HEK293T (cell line): ENCODE measurements around the gene UBN1.

Experiments
- CTCF ChIA-PET: fragments of 350-600 bp; formaldehyde crosslinking; extraction: SDS; loops from one replicate; lab custom pipeline; 2021; ENCODE audit warnings: antibody characterized with exemption, inconsistent platforms; lab: Yijun Ruan, JAX
- POLR2A ChIA-PET: fragments of 350-600 bp; formaldehyde crosslinking; extraction: SDS; loops from one replicate; lab custom pipeline; 2020; ENCODE audit warnings: antibody characterized with exemption, inconsistent platforms; lab: Yijun Ruan, JAX
- DNase-seq: peaks from one replicate; pipeline ENCODE4 v3.0.0; 2012; ENCODE audit warnings: mixed read lengths; ENCODE audit errors: extremely low spot score
- ARNT ChIP-seq: fragments of 450-650 bp; IDR thresholded peaks from 2 replicates; pipeline ENCODE4 v1.6.1; 2017; ENCODE audit warnings: mild to moderate bottlenecking
- BHLHE40 ChIP-seq: fragments of 450-650 bp; IDR thresholded peaks from 2 replicates; pipeline ENCODE4 v1.6.1; 2016; ENCODE audit warnings: mild to moderate bottlenecking, moderate library complexity, borderline replicate concordance
- CTBP1 ChIP-seq: fragments of 450-650 bp; IDR thresholded peaks from 2 replicates; pipeline ENCODE4 v1.6.1; 2016; ENCODE audit warnings: borderline replicate concordance
- ELF4 ChIP-seq: fragments of 450-650 bp; IDR thresholded peaks from 2 replicates; pipeline ENCODE4 v1.6.1; 2017; ENCODE audit warnings: antibody characterized with exemption
- FOXA1 ChIP-seq: fragments of 450-650 bp; IDR thresholded peaks from 2 replicates; pipeline ENCODE4 v1.6.1; 2016; ENCODE audit warnings: mild to moderate bottlenecking
- FOXK2 ChIP-seq: fragments of 450-650 bp; IDR thresholded peaks from 2 replicates; pipeline ENCODE4 v1.6.1; 2016; ENCODE audit warnings: mild to moderate bottlenecking
- FOXM1 ChIP-seq: fragments of 450-650 bp; IDR thresholded peaks from 2 replicates; pipeline ENCODE4 v1.6.1; 2017; ENCODE audit warnings: mild to moderate bottlenecking, borderline replicate concordance
- HDGF ChIP-seq: fragments of 450-650 bp; IDR thresholded peaks from 2 replicates; pipeline ENCODE4 v1.6.1; 2017; ENCODE audit warnings: antibody characterized with exemption, borderline replicate concordance
- L3MBTL2 ChIP-seq: fragments of 450-650 bp; conservative IDR thresholded peaks from 2 replicates; pipeline ENCODE4 v1.6.1; 2016; ENCODE audit warnings: mild to moderate bottlenecking
- LEF1 ChIP-seq: fragments of 450-650 bp; IDR thresholded peaks from 2 replicates; pipeline ENCODE4 v1.6.1; 2017; ENCODE audit warnings: mild to moderate bottlenecking, borderline replicate concordance
- NFRKB ChIP-seq: fragments of 450-650 bp; IDR thresholded peaks from 2 replicates; pipeline ENCODE4 v1.6.1; 2016; ENCODE audit warnings: mild to moderate bottlenecking, moderate library complexity
- PKNOX1 ChIP-seq: fragments of 450-650 bp; IDR thresholded peaks from 2 replicates; pipeline ENCODE4 v1.6.1; 2016
- SP1 ChIP-seq: fragments of 450-650 bp; IDR thresholded peaks from 2 replicates; pipeline ENCODE4 v1.6.1; 2017
- SUZ12 ChIP-seq: fragments of 450-650 bp; IDR thresholded peaks from 2 replicates; pipeline ENCODE4 v1.6.1; 2016; ENCODE audit warnings: mild to moderate bottlenecking
- TARDBP ChIP-seq: fragments of 450-650 bp; IDR thresholded peaks from 2 replicates; pipeline ENCODE4 v1.6.1; 2016
- ZNF384 ChIP-seq: fragments of 450-650 bp; IDR thresholded peaks from 2 replicates; pipeline ENCODE4 v1.6.1; 2016

Gene UBN1, protein sequence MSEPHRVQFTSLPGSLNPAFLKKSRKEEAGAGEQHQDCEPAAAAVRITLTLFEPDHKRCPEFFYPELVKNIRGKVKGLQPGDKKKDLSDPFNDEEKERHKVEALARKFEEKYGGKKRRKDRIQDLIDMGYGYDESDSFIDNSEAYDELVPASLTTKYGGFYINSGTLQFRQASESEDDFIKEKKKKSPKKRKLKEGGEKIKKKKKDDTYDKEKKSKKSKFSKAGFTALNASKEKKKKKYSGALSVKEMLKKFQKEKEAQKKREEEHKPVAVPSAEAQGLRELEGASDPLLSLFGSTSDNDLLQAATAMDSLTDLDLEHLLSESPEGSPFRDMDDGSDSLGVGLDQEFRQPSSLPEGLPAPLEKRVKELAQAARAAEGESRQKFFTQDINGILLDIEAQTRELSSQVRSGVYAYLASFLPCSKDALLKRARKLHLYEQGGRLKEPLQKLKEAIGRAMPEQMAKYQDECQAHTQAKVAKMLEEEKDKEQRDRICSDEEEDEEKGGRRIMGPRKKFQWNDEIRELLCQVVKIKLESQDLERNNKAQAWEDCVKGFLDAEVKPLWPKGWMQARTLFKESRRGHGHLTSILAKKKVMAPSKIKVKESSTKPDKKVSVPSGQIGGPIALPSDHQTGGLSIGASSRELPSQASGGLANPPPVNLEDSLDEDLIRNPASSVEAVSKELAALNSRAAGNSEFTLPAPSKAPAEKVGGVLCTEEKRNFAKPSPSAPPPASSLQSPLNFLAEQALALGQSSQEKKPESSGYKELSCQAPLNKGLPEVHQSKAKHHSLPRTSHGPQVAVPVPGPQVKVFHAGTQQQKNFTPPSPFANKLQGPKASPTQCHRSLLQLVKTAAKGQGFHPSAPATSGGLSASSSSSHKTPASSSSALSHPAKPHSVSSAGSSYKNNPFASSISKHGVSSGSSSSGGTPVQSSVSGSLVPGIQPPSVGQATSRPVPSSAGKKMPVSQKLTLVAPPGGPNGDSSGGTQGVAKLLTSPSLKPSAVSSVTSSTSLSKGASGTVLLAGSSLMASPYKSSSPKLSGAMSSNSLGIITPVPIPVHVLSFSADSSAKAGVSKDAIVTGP (N-terminal part only)

DNA sequence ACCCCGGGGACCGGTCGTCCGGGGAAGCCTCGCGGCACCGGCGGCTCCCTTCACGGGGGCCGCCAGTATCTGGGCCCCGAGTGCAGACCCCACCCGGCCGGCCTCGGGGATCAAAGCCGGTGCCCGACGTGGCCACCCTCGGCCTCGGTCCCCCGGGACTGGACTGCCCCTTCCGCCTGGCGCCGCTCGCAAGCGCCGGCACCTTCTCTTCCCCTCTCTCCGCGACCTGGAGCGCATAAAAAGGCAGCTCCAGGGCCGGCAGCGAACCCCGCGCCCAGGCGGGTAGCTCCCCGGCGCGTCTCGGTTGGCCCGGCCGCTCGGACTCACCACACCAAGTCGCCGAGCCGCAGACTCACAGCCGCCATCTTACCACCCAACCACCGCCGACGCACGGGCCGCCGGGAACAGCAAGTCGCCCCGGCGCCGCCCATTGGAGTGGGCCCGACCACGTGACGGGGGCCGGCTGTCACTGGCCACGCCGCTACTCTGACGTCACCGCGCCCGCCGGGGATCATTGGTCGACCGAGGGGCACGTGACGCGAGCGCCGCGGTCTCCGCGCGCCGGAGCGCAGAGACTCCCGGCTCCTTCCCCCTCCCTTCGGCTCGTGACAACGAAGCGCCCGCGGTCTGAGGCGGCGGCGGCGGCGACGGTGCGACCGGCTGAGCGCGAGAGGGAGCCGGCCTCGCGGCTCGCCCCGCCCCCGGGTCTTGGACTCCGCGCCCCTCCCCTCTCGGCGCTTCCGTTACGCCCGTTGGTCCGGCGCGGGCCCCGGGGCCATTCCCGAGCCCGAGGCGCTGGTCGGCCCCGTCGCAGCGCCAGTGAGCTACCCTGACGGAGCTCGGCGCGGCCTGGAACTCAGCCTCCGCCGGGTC lies at the start of gene UBN1, which contains the start of gene GLYR1:
Gene UBN1, plus strand, starts transcription at position 581 of the 873 bp plus-strand sequence. CDS start 5,437 bp downstream, outside the sequence.
Gene GLYR1, minus strand, starts transcription at position 388 of the 873 bp plus-strand sequence. Its CDS starts 23 bp downstream, at position 365.
- TF ChIP-seq PKNOX1 = peak; percentile 38
- no peak for TF ChIP-seq ELF4
- CTCF ChIA-PET = no interaction called here
- DNase-seq = peak; percentile 98
- POLR2A ChIA-PET = interaction anchor here (1.0 to 1.4 kb wide), 6 partner anchors 12 to 121 kb away, joined by 3 to 4 read pairs (median 4); partner anchors contain the start of genes ANKS3 and DNAAF8

DNA sequence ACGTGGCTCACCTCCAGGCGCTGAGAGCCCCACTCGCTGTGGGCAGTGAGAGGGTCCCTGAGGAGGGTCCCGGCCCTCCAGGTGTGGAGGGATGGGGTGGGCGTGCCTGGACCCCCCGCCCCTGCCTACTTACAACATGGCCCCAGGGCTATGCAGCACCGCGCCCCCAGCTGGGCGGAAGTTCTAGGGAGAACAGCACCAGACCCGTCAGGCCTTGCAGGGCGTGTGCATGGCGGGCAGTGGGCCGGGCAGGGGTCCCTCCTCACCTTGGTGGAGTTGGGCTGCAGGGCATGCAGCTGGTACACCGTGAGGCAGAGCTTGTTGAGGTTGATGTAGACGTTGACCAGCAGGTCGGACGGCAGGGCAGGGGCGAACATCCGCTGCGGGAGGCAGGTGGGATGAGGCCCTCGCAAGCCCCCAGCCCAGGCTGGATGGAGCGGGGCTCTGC lies 49.5 kb upstream of the UBN1 start:
- ChIA-PET CTCF (no interaction called here), POLR2A (no interaction called here)
- no peak for TF ChIP-seq NFRKB
- TF ChIP-seq SUZ12 = no peak
- no peak for TF ChIP-seq TARDBP
- TF ChIP-seq BHLHE40 = no peak
- no peak for TF ChIP-seq CTBP1
- no peak for TF ChIP-seq ELF4
- no peak for TF ChIP-seq FOXK2
- TF ChIP-seq FOXM1 = no peak
- no peak for DNase-seq

DNA sequence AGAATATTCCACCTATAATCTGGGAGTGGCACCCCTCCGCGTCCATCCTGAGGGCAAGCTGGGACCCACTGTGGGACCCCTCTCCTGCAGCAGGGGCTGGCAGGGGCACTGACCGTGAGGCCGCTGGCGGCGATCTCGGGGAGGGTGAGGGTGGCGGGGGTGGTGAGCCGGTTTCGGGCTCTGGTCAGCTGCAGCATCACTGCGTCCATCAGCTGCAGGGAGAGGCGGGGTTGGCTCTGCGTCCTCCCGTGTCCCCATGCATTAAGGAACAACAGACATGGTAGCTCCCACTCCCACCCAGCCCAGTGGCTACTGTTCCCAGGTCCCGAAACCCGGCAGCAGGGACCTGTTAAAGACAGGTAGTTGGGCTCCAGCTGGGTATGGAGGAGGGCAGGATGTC lies 48.8 kb upstream of the UBN1 start:
- DNase-seq = no peak
- CTCF ChIA-PET = no interaction called here

GRCh38 chr16:4799171-4799855 lies 48.0 kb upstream of the UBN1 start:
- POLR2A ChIA-PET = no interaction called here

More for the DNA sequence above, 48.8 kb upstream of the UBN1 start:
- no peak for TF ChIP-seq CTBP1
- no peak for TF ChIP-seq SP1
- no peak for TF ChIP-seq L3MBTL2
- TF ChIP-seq HDGF = no peak
- no peak for TF ChIP-seq SUZ12
- no peak for TF ChIP-seq ELF4
- no peak for TF ChIP-seq BHLHE40
- TF ChIP-seq TARDBP = no peak
- no peak for TF ChIP-seq PKNOX1
- TF ChIP-seq ARNT = no peak
- TF ChIP-seq NFRKB = no peak
- no peak for TF ChIP-seq LEF1
- no peak for TF ChIP-seq ZNF384
- TF ChIP-seq FOXM1 = no peak
- POLR2A ChIA-PET = no interaction called here

GRCh38 chr16:4800290-4801041 lies 46.8 kb upstream of the UBN1 start:
- CTCF ChIA-PET = no interaction called here
- TF ChIP-seq PKNOX1 (no peak), ELF4 (no peak), LEF1 (no peak), FOXM1 (no peak), FOXA1 (no peak), L3MBTL2 (no peak)
- POLR2A ChIA-PET = no interaction called here
- DNase-seq = no peak

More at GRCh38 chr16:4799171-4799855, 48.0 kb upstream of the UBN1 start:
- no peak for DNase-seq
- CTCF ChIA-PET = no interaction called here
- no peak for TF ChIP-seq CTBP1
- TF ChIP-seq BHLHE40 = no peak
- no peak for TF ChIP-seq L3MBTL2
- no peak for TF ChIP-seq TARDBP
- no peak for TF ChIP-seq NFRKB
- TF ChIP-seq HDGF = no peak
- TF ChIP-seq FOXK2 = no peak
- no peak for TF ChIP-seq ELF4
- no peak for TF ChIP-seq FOXA1
- TF ChIP-seq LEF1 = no peak
- no peak for TF ChIP-seq SUZ12
- TF ChIP-seq SP1 = no peak
- no peak for TF ChIP-seq ZNF384
